WERI-Rb-1 (cell line): ENCODE results near the gene WNK2.
A peak's percentile ranks its signal among the peaks of the same experiment; 100 is the strongest.

Experiments
- DNase-seq: peaks from one replicate; pipeline ENCODE4 v3.0.0-alpha.2; 2020
- H3K27ac ChIP-seq: fragments of 250-450 bp; sonication (Bioruptor Pico); 2 replicates; pipeline ENCODE4 v1.5.1; 2020; ENCODE audit warnings: mild to moderate bottlenecking, moderate library complexity
- H3K27me3 ChIP-seq: fragments of 250-450 bp; sonication (Bioruptor Pico); 2 replicates; pipeline ENCODE4 v1.5.1; 2021; ENCODE audit warnings: mild to moderate bottlenecking, low read depth, moderate library complexity; ENCODE audit not compliant: insufficient read depth, severe bottlenecking
- H3K36me3 ChIP-seq: fragments of 250-450 bp; sonication (Bioruptor Pico); 2 replicates; pipeline ENCODE4 v1.5.1; 2020; ENCODE audit warnings: mild to moderate bottlenecking, moderate library complexity
- H3K4me3 ChIP-seq: 2 replicates; pipeline ENCODE4 v1.5.1; 2011; ENCODE audit warnings: low read depth, mild to moderate bottlenecking, control low read depth, low read length
- H3K9me3 ChIP-seq: fragments of 250-450 bp; sonication (Bioruptor Pico); 2 replicates; pipeline ENCODE4 v1.5.1; 2021; ENCODE audit warnings: mild to moderate bottlenecking, moderate library complexity; ENCODE audit not compliant: severe bottlenecking
- TF ChIP-seq, protein P1 (sequence below): IDR thresholded peaks from 2 replicates; pipeline ENCODE4 v1.5.1; 2011; ENCODE audit warnings: low read depth, mild to moderate bottlenecking, control low read depth, inconsistent platforms, low read length

Gene WNK2

DNA sequence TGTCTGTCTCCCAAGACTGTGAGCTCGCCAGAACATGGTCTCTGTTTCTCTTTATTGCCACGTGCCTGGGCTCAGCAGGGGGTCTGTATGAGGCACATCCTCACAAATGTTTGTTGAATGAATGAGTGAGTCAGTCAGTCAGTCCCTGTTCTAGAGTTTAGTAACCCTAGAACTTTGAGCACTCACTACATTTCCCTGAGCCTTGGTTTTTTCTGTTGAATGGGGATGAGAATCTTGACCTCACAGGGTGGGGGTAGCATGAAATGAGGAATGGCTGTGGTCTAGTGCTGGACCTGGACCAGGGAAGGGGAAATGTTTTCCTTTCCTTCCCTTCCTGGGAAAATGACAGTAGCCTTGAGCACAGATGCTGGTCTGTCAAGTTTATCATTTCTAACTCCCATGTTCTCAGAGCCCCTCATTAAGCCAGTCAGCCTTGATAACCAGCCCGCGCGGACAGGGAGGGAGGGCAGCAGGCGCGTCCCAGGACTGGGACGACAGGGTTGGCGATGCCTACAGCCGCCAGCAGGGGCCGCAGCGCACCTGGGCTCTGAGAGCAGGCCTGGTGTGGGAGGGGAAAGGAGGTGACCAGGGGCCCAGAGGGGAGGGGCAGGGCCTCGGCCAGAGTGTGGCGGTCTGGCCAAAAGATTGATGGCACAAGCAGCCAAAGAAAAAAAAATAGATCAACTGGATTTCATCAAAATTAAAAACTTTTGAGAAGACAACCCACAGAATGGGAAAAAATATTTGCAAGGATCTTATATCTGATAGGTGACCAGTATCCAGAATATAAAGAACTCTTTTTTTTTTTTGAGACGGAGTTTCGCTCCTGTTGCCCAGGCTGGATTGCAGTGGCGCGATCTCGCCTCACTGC is 24.1 kb upstream of the WNK2 start:
- Histone ChIP-seq H3K9me3 (no peaks in the 10 kb centered on the region), H3K27ac (no peak overlapping the region), H3K4me3 (no peak overlapping the region; the same call in 1 of the 2 replicates), H3K36me3 (no peaks in the 10 kb centered on the region), H3K27me3 (no peaks in the 10 kb centered on the region)
- TF ChIP-seq, protein P1, sequence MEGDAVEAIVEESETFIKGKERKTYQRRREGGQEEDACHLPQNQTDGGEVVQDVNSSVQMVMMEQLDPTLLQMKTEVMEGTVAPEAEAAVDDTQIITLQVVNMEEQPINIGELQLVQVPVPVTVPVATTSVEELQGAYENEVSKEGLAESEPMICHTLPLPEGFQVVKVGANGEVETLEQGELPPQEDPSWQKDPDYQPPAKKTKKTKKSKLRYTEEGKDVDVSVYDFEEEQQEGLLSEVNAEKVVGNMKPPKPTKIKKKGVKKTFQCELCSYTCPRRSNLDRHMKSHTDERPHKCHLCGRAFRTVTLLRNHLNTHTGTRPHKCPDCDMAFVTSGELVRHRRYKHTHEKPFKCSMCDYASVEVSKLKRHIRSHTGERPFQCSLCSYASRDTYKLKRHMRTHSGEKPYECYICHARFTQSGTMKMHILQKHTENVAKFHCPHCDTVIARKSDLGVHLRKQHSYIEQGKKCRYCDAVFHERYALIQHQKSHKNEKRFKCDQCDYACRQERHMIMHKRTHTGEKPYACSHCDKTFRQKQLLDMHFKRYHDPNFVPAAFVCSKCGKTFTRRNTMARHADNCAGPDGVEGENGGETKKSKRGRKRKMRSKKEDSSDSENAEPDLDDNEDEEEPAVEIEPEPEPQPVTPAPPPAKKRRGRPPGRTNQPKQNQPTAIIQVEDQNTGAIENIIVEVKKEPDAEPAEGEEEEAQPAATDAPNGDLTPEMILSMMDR, result peak; percentile 94
- DNase-seq, result peak; percentile 89

DNA sequence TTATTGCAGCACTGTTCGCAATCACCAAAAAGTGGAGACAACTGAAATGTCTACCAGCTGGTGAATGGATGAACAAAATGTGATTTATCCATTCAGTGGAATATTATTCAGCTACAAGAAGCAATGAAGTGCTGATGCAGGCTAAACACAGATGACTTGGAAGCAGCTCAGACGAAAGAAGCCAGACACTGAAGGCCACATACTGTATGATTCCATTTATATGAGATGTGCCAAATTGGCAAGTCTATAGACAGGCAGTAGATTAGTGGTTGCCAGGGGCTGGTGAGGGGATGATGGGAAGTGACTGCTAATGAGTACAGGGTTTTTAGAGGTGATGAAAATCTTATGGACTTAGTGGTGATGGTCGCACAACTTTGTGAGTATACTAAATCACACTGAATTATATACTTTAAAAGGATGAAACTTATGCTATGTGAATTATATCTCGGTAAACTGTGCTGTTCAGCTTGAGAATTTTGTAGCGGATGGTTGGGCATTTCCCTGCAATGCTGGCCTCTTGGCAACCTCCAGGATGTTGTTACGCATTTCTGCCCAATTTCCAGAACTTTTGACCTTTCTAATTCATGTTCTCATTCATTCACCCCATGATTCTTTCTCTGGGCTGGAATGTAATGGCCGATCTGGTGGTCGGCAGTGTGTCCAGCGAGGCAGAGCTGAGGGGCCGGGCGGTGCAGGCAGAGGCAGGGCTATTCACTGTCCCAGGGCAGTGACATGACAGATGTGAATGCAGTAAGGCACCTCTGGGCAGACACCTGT is 22.0 kb upstream of the WNK2 start:
- DNase-seq, result no peak
- TF ChIP-seq, protein P1, result no peak

DNA sequence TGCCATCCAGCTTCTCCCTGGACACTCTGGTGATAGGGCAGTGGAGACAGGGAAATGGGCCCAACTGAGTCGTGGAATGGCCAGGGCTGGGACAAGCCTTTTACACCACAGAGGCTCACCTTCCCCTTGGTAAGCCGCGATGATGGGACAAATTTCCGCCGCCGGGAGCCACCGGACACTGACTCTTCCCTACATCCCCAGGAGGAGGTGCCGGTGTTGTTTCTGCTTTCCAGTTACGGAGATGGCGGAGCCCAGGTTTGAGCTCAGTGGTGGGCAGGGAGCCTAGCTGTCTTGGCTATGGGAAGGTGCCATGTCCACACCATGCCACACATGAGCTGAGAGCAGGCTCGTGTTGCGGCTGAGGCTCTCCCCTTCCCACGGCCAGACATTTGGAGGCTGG is 19.9 kb upstream of the WNK2 start:
- TF ChIP-seq, protein P1, result 0 out of 2 replicates have a peak, but pooled peaks have one; percentile 31
- Histone ChIP-seq H3K9me3 (no peaks in the 10 kb centered on the region), H3K4me3 (no peak overlapping the region), H3K27ac (no peak overlapping the region), H3K27me3 (no peaks in the 10 kb centered on the region), H3K36me3 (no peaks in the 10 kb centered on the region)
- DNase-seq, result no peak

More for the DNA sequence above, 22.0 kb upstream of the WNK2 start:
- no peak overlapping the region for H3K27ac ChIP-seq
- H3K36me3 ChIP-seq, result no peaks in the 10 kb centered on the region
- H3K9me3 ChIP-seq, result no peaks in the 10 kb centered on the region
- no peaks in the 10 kb centered on the region for H3K27me3 ChIP-seq
- H3K4me3 ChIP-seq, result no peak overlapping the region

DNA sequence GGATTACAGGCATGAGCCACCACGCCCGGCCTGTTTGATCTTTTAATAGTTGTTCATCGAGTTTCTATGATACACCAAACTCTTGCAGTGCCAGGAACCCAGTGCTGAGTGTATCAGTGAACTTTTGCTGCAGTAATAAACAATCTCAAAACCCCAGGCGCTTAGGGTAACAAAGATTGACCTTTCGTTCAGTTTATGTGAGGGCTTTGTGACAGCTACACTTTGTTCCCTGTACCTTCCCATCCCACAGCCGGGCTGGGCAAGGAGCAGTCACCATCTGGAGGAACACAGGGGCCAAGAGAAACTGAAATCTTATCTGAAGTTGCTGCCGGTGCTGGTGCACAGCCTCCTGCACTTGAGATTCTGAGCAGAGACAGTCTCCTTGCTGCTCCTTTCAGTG is 17.2 kb upstream of the WNK2 start:
- H3K27me3 ChIP-seq, result no peaks in the 10 kb centered on the region
- no peak overlapping the region for H3K27ac ChIP-seq
- H3K36me3 ChIP-seq, result no peaks in the 10 kb centered on the region
- no peak overlapping the region for H3K4me3 ChIP-seq
- TF ChIP-seq, protein P1, result no peak
- no peak for DNase-seq
- H3K9me3 ChIP-seq, result no peaks in the 10 kb centered on the region

DNA sequence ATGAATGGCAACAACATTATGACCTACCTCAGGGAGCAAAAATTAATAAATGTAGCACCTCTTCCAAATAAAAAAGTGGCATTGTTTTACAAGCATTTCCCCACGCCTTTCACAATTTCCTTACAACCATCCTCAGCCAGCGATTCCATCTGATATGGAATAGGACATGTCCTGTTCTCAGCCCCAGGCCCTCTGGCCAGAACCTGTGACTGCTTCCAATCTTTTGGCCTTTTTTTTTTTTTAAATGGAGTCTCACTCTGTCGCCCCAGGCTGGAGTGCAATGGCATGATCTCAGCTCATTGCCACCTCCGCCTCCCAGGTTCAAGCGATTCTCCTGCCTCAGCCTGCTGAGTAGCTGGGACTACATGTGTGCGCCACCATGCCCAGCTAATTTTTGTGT is 16.8 kb upstream of the WNK2 start:
- H3K27me3 ChIP-seq, result no peaks in the 10 kb centered on the region
- H3K36me3 ChIP-seq, result no peaks in the 10 kb centered on the region
- H3K27ac ChIP-seq, result no peak overlapping the region
- TF ChIP-seq, protein P1, result no peak
- no peak for DNase-seq
- H3K4me3 ChIP-seq, result no peak overlapping the region
- no peaks in the 10 kb centered on the region for H3K9me3 ChIP-seq
